ENCODE data around the gene DAB1. TPM values are rescaled to one million over a fixed set of nuclear protein-coding genes. Genes with fewer than 3 reads are reported as not detected.

DAB1 gene
- total and polyA plus RNA-seq, 5 donors from 2014 or later = 0.87 to 5.1 (median 4.0) TPM

DNA sequence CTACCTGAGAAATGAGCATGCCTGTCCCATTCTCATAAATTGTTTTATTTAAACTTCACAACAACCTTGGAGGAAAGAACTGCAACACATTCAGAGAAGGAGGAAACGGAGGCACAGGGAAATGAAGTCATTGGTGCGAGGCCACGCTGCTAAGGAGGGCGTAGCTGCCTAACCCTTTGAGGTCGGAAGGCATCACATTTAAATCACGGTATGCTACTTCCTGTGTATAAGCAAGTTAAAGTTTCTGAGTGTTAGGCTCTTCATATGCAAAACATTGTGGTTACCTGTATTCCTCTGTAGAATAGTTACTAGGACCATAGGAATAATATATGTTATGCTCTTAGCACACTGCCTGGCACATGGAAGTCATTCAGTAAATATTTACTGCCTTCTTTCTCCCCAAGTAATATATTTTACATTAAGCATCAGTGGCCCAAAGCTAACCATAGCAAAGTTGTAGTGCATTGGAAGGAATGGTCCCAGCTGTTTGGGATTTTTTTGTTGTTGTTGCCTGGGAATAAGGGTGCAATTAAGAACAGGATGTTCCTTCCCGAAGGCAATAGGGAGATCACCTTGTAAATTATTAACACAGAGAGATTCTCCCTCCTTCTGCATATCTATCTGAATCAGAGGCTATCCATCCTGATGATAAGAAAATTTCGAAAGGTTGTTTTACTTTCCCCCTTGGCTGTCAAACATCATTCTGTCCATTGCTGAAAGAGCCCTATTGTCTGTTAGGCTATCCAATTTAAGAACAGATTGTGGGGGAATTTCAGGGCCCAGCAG lies 265.8 kb downstream of the DAB1 start:
- H3K9me3 ChIP-seq (ENCODE audit: control insufficient read depth in 2 of 2, low read length in 2 of 2) = no peaks in the 10 kb centered on the region
- Mint-ChIP-seq H3K4me3 (no peak overlapping the region), H3K27ac (no peak overlapping the region), H3K27me3 (no peaks in the 10 kb centered on the region), H3K36me3 (no peaks in the 10 kb centered on the region), H3K4me1 (peaks cover 0 to 3% (median 0%) of the 10 kb centered on the region in 4 donors), H3K9me3 (peaks cover 0 to 6% (median 0%) of the 10 kb centered on the region in 7 donors)
- ATAC-seq (ENCODE audit: low read depth in 2 of 2) (no peak), DNase-seq (peak in 1 of 3 donors; percentile 44)
- no peaks in the 10 kb centered on the region for H3K36me3 ChIP-seq (ENCODE audit: control insufficient read depth, insufficient read depth, low read length)
- H3K4me3 ChIP-seq (ENCODE audit: low read depth, low read length) = no peak overlapping the region
- H3K4me1 ChIP-seq (ENCODE audit: control insufficient read depth, insufficient read depth, low read length, poor library complexity, severe bottlenecking) = no peaks in the 10 kb centered on the region
- no peak overlapping the region for H3K27ac ChIP-seq (ENCODE audit: insufficient read depth, low read length, poor library complexity, severe bottlenecking)
- no peaks in the 10 kb centered on the region for H3K27me3 ChIP-seq (ENCODE audit: control insufficient read depth, insufficient read depth, low read length)

DNA sequence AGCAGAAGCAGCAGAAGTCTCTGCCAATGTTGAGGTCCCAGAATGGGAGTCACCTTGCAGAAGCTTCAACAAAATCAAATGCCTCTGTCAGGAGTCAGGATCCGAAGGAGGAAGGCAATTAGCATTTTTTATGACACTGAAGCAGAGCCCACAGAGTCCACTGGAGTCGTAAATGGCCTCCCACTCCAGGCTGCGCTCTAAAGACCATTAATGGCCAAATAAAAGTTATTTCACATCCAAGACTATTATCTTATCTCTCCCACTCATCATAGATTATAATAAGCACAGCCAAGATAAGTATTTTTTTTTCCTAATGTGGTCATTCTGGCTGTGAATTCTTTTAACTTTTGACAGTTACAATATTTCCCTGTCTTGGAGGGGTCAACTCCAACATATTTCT lies 267.0 kb downstream of the DAB1 start:
- H3K27ac ChIP-seq (ENCODE audit: insufficient read depth, low read length, poor library complexity, severe bottlenecking) = no peak overlapping the region
- no peaks in the 10 kb centered on the region for H3K27me3 ChIP-seq (ENCODE audit: control insufficient read depth, insufficient read depth, low read length)
- Mint-ChIP-seq H3K36me3 (no peaks in the 10 kb centered on the region), H3K27me3 (no peaks in the 10 kb centered on the region), H3K4me3 (no peak overlapping the region), H3K9me3 (peaks cover 0 to 8% (median 0%) of the 10 kb centered on the region in 7 donors), H3K27ac (peak overlapping the region in 1 of 3 donors; percentile 11), H3K4me1 (peaks cover 0 to 3% (median 0%) of the 10 kb centered on the region in 4 donors)
- H3K4me3 ChIP-seq (ENCODE audit: low read depth, low read length) = no peak overlapping the region
- no peaks in the 10 kb centered on the region for H3K36me3 ChIP-seq (ENCODE audit: control insufficient read depth, insufficient read depth, low read length)
- DNase-seq (no peak), ATAC-seq (ENCODE audit: low read depth in 2 of 2) (no peak)
- H3K4me1 ChIP-seq (ENCODE audit: control insufficient read depth, insufficient read depth, low read length, poor library complexity, severe bottlenecking) = no peaks in the 10 kb centered on the region
- no peaks in the 10 kb centered on the region for H3K9me3 ChIP-seq (ENCODE audit: control insufficient read depth in 2 of 2, low read length in 2 of 2)

DNA sequence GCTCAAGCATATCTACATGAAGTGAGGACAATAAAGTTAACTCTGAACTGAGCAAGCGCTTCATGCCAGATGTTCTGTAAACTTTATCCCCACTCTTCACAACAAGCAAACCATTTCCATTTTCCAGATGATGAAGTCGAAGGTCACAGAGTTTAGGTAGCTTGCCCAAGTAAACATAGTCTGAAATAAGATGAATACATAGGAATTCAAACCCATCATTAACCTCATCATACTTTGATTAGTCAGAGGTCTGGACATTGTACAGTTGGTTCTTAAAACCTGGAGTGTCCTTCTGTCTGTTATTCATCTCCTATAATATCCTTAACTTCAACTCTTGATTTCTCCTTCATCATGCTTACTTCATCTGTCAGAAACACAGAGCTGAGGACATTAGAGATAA lies 277.8 kb downstream of the DAB1 start:
- no peaks in the 10 kb centered on the region for H3K9me3 ChIP-seq (ENCODE audit: control insufficient read depth in 2 of 2, low read length in 2 of 2)
- no peak for ATAC-seq (ENCODE audit: low read depth in 2 of 2)
- DNase-seq = no peak
- no peak overlapping the region for H3K27ac ChIP-seq (ENCODE audit: insufficient read depth, low read length, poor library complexity, severe bottlenecking)
- no peak overlapping the region for H3K27ac Mint-ChIP-seq
- H3K27me3 Mint-ChIP-seq = no peaks in the 10 kb centered on the region
- no peaks in the 10 kb centered on the region for H3K4me1 Mint-ChIP-seq
- no peak overlapping the region for H3K4me3 Mint-ChIP-seq
- H3K27me3 ChIP-seq (ENCODE audit: control insufficient read depth, insufficient read depth, low read length) = no peaks in the 10 kb centered on the region
- peaks cover 0 to 4% (median 0%) of the 10 kb centered on the region in 7 donors for H3K9me3 Mint-ChIP-seq
- H3K4me3 ChIP-seq (ENCODE audit: low read depth, low read length) = no peak overlapping the region
- H3K36me3 ChIP-seq (ENCODE audit: control insufficient read depth, insufficient read depth, low read length) = no peaks in the 10 kb centered on the region
- no peaks in the 10 kb centered on the region for H3K4me1 ChIP-seq (ENCODE audit: control insufficient read depth, insufficient read depth, low read length, poor library complexity, severe bottlenecking)
- H3K36me3 Mint-ChIP-seq = no peaks in the 10 kb centered on the region

DNA sequence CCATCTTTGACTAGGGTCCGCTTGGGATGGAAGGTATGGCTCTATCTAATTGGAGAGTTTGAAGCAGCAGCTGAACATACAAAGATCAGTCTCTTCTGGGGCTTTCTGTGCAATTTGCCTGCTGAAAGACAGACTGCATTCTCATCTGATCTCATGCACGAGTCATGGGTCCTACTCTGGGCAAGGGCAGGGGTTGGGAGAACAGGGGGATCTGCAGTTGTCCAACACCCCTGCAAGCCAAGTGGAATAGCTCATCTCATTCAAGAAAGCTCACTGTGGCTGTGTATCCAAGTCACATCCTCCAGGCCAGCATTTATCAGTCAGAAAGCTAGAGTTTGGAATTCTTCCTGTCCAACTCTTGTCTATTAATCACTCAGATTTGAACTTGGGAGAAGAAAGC lies 280.9 kb downstream of the DAB1 start:
- no peaks in the 10 kb centered on the region for H3K36me3 ChIP-seq (ENCODE audit: control insufficient read depth, insufficient read depth, low read length)
- no peak overlapping the region for H3K4me3 ChIP-seq (ENCODE audit: low read depth, low read length)
- no peak overlapping the region for H3K27ac Mint-ChIP-seq
- ATAC-seq (ENCODE audit: low read depth in 2 of 2) (no peak), DNase-seq (no peak)
- no peaks in the 10 kb centered on the region for H3K36me3 Mint-ChIP-seq
- no peak overlapping the region for H3K4me3 Mint-ChIP-seq
- no peaks in the 10 kb centered on the region for H3K4me1 ChIP-seq (ENCODE audit: control insufficient read depth, insufficient read depth, low read length, poor library complexity, severe bottlenecking)
- no peaks in the 10 kb centered on the region for H3K4me1 Mint-ChIP-seq
- no peaks in the 10 kb centered on the region for H3K27me3 ChIP-seq (ENCODE audit: control insufficient read depth, insufficient read depth, low read length)
- H3K9me3 ChIP-seq (ENCODE audit: control insufficient read depth in 2 of 2, low read length in 2 of 2) = no peaks in the 10 kb centered on the region
- H3K27me3 Mint-ChIP-seq = no peaks in the 10 kb centered on the region
- no peaks in the 10 kb centered on the region for H3K9me3 Mint-ChIP-seq
- no peak overlapping the region for H3K27ac ChIP-seq (ENCODE audit: insufficient read depth, low read length, poor library complexity, severe bottlenecking)

DNA sequence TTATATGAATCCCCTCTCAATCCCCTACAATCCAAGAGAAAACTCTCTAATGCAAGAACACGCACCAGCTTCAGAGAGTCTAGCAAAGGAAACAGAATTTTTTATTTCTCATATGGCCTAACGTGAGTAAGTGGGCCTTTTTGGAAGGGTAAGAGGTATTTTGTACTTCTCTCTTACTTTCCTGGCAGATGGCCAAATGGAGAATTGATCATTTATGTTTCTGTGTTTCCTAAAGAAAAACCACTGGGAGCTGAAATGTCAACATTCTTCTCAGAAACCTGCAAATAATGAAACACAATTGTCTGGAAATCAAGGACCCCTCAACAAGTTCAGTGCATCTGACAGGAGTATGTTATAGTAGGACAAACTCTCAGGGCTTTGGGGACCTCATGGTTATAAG lies 281.7 kb downstream of the DAB1 start:
- no peaks in the 10 kb centered on the region for H3K27me3 Mint-ChIP-seq
- ATAC-seq (ENCODE audit: low read depth in 2 of 2) = no peak

DNA sequence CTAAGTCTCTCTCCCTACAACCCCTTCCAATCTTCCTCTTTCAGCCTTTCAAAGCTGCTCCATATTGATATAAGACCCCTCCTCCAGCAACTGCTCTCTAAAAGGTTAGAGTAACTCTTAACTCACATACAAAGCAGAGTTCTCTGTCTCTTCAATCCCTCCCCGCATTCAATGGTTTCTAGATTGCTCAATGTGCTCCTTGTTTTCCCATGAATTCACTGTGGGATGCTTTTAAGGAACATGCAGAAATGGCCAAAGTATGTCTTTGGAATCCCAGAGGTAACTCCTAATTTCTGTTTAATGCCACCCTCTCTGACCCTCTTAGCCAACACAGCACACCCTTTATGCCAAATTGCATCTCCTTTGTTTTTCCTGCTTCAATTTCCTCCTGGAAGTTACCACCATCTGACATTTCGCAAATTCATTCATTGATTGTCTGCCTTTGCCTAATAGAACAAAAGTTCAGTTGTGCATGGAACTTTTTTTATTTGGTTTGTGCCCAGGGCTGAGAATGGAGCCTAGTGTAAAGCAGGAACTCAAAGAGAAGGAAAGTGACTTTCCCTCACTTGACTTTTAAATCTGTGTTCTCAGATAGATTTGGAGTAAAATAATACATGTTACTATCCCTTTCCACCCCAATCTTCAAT lies 285.3 kb downstream of the DAB1 start:
- ATAC-seq (ENCODE audit: low read depth in 2 of 2) (no peak), DNase-seq (no peak)
- Mint-ChIP-seq H3K27me3 (no peaks in the 10 kb centered on the region), H3K4me3 (no peak overlapping the region), H3K27ac (no peak overlapping the region), H3K9me3 (peaks cover 0 to 6% (median 0%) of the 10 kb centered on the region in 7 donors), H3K4me1 (no peaks in the 10 kb centered on the region), H3K36me3 (no peaks in the 10 kb centered on the region)
- no peaks in the 10 kb centered on the region for H3K36me3 ChIP-seq (ENCODE audit: control insufficient read depth, insufficient read depth, low read length)
- no peaks in the 10 kb centered on the region for H3K9me3 ChIP-seq (ENCODE audit: control insufficient read depth in 2 of 2, low read length in 2 of 2)
- no peaks in the 10 kb centered on the region for H3K27me3 ChIP-seq (ENCODE audit: control insufficient read depth, insufficient read depth, low read length)
- no peak overlapping the region for H3K4me3 ChIP-seq (ENCODE audit: low read depth, low read length)
- no peaks in the 10 kb centered on the region for H3K4me1 ChIP-seq (ENCODE audit: control insufficient read depth, insufficient read depth, low read length, poor library complexity, severe bottlenecking)
- no peak overlapping the region for H3K27ac ChIP-seq (ENCODE audit: insufficient read depth, low read length, poor library complexity, severe bottlenecking)

More for the DNA sequence above, 281.7 kb downstream of the DAB1 start:
- Histone ChIP-seq H3K9me3 (ENCODE audit: control insufficient read depth in 2 of 2, low read length in 2 of 2) (no peaks in the 10 kb centered on the region), H3K27ac (ENCODE audit: insufficient read depth, low read length, poor library complexity, severe bottlenecking) (no peak overlapping the region), H3K27me3 (ENCODE audit: control insufficient read depth, insufficient read depth, low read length) (no peaks in the 10 kb centered on the region), H3K4me3 (ENCODE audit: low read depth, low read length) (no peak overlapping the region), H3K36me3 (ENCODE audit: control insufficient read depth, insufficient read depth, low read length) (no peaks in the 10 kb centered on the region), H3K4me1 (ENCODE audit: control insufficient read depth, insufficient read depth, low read length, poor library complexity, severe bottlenecking) (no peaks in the 10 kb centered on the region)
- Mint-ChIP-seq H3K4me3 (no peak overlapping the region), H3K27ac (no peak overlapping the region), H3K36me3 (no peaks in the 10 kb centered on the region), H3K9me3 (peaks cover 0 to 4% (median 0%) of the 10 kb centered on the region in 7 donors), H3K4me1 (no peaks in the 10 kb centered on the region)
- no peak for DNase-seq

DNA sequence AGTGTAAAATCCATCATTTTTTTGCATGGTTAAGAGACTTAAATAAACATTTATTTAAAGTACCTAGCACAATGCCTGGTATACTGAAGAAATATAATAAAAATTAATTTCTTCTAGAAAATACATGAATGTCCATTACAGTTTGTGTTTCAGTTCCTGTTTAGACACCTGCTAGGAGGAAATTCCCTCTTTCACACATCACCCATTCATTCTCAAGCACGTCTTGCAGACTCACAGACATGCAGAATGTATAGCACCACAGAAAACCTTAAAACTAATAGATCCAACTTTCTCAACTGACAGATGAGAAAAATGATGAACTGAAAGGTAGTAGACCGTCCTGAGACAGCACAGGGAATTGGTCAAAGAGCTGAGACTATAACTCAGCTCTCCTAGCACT lies 285.9 kb downstream of the DAB1 start:
- DNase-seq (no peak), ATAC-seq (ENCODE audit: low read depth in 2 of 2) (no peak)
- no peak overlapping the region for H3K4me3 Mint-ChIP-seq
- H3K27ac ChIP-seq (ENCODE audit: insufficient read depth, low read length, poor library complexity, severe bottlenecking) = no peak overlapping the region
- no peaks in the 10 kb centered on the region for H3K4me1 ChIP-seq (ENCODE audit: control insufficient read depth, insufficient read depth, low read length, poor library complexity, severe bottlenecking)
- no peak overlapping the region for H3K4me3 ChIP-seq (ENCODE audit: low read depth, low read length)
- no peaks in the 10 kb centered on the region for H3K27me3 ChIP-seq (ENCODE audit: control insufficient read depth, insufficient read depth, low read length)
- H3K9me3 ChIP-seq (ENCODE audit: control insufficient read depth in 2 of 2, low read length in 2 of 2) = no peaks in the 10 kb centered on the region
- peaks cover 0 to 6% (median 0%) of the 10 kb centered on the region in 7 donors for H3K9me3 Mint-ChIP-seq
- no peaks in the 10 kb centered on the region for H3K36me3 ChIP-seq (ENCODE audit: control insufficient read depth, insufficient read depth, low read length)
- no peaks in the 10 kb centered on the region for H3K4me1 Mint-ChIP-seq
- H3K36me3 Mint-ChIP-seq = no peaks in the 10 kb centered on the region
- H3K27ac Mint-ChIP-seq = no peak overlapping the region
- no peaks in the 10 kb centered on the region for H3K27me3 Mint-ChIP-seq

DNA sequence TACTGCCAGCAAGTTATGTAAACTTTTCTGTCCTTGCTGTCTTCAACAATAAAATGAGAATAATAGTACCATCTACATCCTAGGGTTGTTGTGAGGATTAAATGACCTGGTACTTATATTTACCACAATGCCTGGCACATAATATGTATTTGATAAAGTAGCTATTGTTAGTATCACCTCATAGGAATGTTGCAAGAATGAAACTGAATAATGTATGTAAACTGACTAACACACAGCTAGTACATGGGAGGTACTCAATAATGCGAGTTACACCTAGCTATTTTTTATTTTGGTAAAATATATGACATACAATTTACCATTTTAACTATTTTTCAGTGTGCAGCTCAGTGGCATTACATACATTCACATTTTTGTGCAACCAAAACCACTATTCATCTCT lies 289.1 kb downstream of the DAB1 start:
- H3K4me3 Mint-ChIP-seq = no peak overlapping the region
- H3K4me1 Mint-ChIP-seq = no peaks in the 10 kb centered on the region
- DNase-seq = no peak
- no peaks in the 10 kb centered on the region for H3K36me3 ChIP-seq (ENCODE audit: control insufficient read depth, insufficient read depth, low read length)
- H3K4me3 ChIP-seq (ENCODE audit: low read depth, low read length) = no peak overlapping the region
- ATAC-seq (ENCODE audit: low read depth in 2 of 2) = no peak
- H3K4me1 ChIP-seq (ENCODE audit: control insufficient read depth, insufficient read depth, low read length, poor library complexity, severe bottlenecking) = no peaks in the 10 kb centered on the region
- no peak overlapping the region for H3K27ac ChIP-seq (ENCODE audit: insufficient read depth, low read length, poor library complexity, severe bottlenecking)
- H3K27ac Mint-ChIP-seq = no peak overlapping the region
- no peaks in the 10 kb centered on the region for H3K27me3 Mint-ChIP-seq
- H3K9me3 Mint-ChIP-seq = peaks cover 0 to 6% (median 0%) of the 10 kb centered on the region in 7 donors
- no peaks in the 10 kb centered on the region for H3K36me3 Mint-ChIP-seq
- no peaks in the 10 kb centered on the region for H3K27me3 ChIP-seq (ENCODE audit: control insufficient read depth, insufficient read depth, low read length)
- H3K9me3 ChIP-seq (ENCODE audit: control insufficient read depth in 2 of 2, low read length in 2 of 2) = no peaks in the 10 kb centered on the region

All from CD4-positive, CD25-positive, alpha-beta regulatory T cell (primary cell).